Cerebellar nuclear complex (tissue), 1 donor: ENCODE data around the gene NAALADL2.
"Not testable (repeated sequence)": the region's sequence is repeated elsewhere in the genome, so short reads cannot be mapped to it uniquely, and the experiment has no call there.

Experiments
- DNase-seq, 2 experiments: peaks; one replicate each; lab custom pipeline; 2025; lab: John Stamatoyannopoulos, UW

The NAALADL2 gene

GRCh38 chr3:175479800-175480199, 620.7 kb downstream of the NAALADL2 start:
- no peak for DNase-seq

DNA sequence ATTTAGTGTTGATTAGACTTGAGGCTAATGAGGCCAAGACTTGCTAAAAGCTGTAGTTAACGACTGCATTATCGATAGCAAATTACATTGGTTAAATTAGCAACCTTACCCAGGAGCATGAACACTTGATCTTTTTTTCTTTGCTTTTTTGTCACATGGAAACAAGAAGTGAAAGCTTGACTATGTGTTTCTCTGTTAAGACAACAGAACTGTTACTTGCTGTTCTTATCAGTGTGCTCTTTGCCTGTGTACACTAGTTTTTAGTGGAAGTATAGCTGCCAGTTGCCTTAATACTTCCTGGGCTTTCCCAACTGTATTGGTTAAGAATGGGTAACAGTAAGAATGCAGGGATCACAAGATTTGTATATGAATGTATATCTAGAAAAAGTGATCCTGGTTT, 625.5 kb downstream of the NAALADL2 start:
- DNase-seq, result no peak

GRCh38 chr3:175485436-175485835, 626.3 kb downstream of the NAALADL2 start:
- DNase-seq, result no peak

GRCh38 chr3:175486255-175486654, 627.1 kb downstream of the NAALADL2 start:
- no peak for DNase-seq

DNA sequence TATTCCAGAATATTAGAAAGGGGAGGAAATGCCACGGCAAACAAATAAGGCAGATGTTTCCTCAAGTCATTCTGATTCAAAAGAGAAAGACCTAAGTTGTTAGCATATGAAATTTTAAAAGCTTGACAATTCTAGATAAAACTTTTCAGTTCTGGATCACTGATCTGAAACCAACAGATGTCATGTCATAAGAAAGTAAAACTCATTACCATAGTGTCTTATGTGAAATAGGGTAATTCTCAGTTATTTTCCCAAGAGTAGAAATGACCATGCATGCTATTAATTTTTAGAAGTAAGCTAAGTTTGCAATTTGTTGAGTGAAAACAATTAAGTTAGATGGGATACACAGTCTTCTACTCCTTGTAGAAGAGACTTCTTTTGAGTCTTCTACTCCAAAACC, 630.3 kb downstream of the NAALADL2 start:
- no peak for DNase-seq

DNA sequence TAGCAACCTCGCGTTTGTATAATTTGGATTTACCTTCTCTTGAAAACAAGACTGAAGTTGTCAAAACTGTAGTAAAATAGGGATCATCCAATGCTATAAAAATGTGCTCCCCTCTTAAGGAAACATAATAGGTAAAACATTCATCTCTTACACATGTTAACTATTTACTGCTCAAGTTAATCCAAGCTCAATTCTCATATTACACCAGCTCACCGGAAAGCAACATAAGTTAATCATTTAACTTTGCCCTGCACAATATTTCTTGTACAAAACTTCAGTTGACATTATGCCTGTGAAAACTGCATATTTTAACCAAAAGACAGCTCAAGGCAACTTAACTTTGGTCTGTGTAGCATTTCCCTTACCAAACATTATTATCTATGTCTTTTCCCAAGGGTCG, 634.2 kb downstream of the NAALADL2 start:
- no peak for DNase-seq

DNA sequence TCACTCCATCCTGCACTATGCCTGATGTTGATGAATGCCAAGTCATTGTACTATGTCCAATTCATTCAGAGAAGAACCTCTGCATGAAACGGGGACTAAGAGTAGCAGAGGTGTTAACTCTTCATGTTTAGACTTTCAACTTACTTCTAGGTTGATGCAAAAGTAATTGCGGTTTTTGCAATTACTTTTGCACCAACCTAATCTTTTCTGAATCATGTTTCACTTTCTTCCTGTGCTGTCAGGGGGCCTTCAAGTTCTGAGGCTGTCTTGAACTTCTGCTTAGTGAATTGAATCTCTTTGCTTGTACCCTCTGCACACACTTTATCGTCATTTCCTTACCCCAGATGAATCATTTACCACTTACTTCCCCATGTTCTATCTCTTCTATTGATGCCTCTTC, 636.2 kb downstream of the NAALADL2 start:
- DNase-seq, result no peak

GRCh38 chr3:175502155-175502554, 643.0 kb downstream of the NAALADL2 start:
- DNase-seq, result no peak

DNA sequence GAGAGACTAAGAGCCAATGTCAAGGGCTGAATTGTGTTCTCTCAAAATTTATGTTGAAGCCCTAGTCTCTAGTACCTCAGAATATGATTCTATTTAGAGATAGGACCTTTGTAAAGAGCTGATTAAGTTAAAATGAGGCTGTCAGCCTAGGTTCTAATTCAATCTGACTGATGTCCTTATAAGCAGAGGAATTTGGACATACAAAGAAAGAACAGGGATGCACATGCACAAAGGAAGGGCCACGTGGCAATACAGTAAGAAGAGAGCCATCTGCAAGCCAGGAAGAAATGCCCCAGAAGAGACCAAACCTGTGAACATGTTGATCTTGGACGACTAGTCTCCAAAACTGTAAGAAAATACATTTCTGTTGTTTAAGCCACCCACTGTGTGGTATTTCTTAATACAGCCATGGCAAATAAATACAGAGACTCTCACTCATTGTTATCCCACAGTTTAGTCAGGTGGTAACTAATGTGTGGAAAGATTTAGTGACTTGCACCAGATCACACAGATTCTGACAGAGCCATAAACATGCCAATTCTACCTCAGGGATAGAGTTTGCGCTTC, 652.2 kb downstream of the NAALADL2 start:
- DNase-seq, result no peak

- no peak for DNase-seq
Observed at GRCh38 chr3:175512700-175513099, 653.6 kb downstream of the NAALADL2 start.

DNA sequence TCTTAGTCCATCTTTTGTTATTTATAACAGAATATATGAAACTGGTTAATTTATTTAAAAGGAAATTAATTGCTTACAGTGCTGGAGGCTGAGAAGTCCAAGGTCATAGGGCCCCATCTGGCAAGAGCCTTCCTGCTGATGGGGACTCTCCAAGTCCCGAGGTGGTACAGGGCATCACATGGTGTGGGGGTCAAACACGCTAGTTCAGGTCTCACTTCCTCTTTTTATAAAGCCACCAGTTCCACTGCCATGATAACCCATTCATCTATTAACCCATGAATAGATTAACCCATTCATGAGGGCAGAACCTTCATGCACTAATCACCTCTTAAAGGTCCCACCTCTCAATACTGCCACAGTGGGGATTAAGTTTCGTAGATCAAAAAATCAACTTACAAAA, 659.3 kb downstream of the NAALADL2 start:
- no peak for DNase-seq

DNA sequence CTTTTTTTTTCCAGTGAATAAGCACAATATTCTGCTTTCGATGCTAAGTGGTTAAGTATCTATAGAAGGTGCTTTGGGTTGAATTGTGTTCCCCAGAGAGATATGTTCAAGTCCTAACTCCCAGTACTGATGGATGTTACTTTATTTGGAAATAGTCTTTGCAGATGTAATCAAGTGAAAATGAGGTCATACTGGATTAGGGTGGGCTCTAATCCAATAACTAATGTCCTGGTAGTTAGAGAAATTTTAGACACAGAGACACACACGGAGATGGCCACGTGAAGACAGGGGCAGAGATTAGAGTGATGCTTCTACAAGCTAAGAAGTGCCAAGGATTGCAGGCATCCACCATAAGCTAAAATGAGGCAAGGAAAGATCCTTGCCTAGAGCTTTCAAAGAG, 662.3 kb downstream of the NAALADL2 start:
- no peak for DNase-seq

GRCh38 chr3:175526191-175526590, 667.1 kb downstream of the NAALADL2 start:
- no peak for DNase-seq

DNA sequence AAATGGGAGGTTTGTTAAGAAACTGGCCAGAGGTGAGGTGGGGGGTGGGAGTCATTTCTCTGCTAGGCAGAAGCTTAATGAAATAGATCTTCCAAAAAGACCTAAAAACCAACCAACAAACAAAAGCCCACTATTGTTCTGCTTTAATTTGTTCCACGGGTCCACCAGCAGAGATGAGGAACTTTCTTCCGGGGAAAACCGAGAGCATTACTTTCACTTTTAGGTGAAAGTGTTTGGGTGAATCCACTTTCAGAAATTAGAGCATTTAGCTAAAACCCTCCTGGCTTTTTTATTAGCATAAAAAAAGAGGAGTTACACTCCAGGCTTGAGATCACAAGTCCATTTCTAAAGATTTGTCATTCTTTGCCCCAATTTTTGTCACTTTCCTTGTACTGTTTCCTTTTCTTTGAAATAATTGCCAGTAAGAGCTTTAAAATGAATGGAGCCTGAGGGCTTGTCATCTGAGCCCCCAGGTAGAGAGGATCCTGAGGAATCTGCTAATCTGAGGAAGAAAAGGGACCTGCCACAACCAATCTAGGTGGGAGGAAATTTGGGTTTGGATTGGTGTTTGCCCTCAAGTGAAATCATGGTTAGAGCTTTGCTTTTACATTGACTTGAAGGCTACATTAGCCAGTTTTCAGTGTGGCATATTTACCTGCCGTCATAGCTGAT, 667.6 kb downstream of the NAALADL2 start:
- no peak for DNase-seq

DNA sequence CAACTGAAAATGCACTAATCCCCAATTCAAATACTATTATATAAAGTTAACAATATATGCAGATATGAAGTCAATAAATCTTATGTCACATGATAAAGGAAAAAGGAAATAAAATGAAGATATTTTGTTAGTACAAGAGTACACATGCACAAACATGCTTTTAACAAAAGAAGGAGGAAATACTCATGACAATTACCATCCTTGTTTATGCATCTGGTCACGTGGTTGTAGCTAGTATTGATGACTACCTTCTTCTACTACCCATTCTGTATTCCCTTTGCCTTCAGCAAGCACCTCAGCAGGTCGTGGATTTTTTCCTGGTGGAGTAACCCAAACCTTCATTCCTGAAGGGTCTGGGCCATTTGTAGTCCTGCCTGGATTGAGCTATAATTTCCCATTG, 669.6 kb downstream of the NAALADL2 start:
- not testable (repeated sequence) for DNase-seq

- no peak for DNase-seq
Observed at GRCh38 chr3:175535351-175535750, 676.2 kb downstream of the NAALADL2 start.

DNA sequence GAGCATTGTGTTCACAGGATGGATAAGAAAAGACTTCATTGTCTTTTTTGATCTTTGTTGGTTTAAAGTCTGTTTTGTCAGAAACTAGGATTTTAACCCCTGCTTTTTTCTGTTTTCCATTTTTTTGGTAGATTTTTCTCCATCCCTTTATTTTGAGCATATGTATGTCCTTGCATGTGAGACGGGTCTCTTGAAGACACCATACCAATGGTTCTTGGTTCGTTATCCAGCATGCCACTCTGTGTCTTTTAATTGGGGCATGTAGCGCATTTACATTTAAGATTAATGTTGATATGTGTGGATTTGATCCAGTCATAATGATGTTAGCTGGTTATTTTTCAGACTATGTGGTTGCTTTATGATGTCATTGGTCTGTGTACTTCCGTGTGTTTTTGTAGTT, 687.0 kb downstream of the NAALADL2 start:
- no peak for DNase-seq

- DNase-seq, result no peak
Observed at GRCh38 chr3:175552929-175553328, 693.8 kb downstream of the NAALADL2 start.

GRCh38 chr3:175554801-175555200, 695.7 kb downstream of the NAALADL2 start:
- no peak for DNase-seq

- DNase-seq, result no peak
Observed at GRCh38 chr3:175558261-175558660, 699.1 kb downstream of the NAALADL2 start.

- no peak for DNase-seq
Observed at GRCh38 chr3:175564363-175564762, 705.2 kb downstream of the NAALADL2 start.

DNA sequence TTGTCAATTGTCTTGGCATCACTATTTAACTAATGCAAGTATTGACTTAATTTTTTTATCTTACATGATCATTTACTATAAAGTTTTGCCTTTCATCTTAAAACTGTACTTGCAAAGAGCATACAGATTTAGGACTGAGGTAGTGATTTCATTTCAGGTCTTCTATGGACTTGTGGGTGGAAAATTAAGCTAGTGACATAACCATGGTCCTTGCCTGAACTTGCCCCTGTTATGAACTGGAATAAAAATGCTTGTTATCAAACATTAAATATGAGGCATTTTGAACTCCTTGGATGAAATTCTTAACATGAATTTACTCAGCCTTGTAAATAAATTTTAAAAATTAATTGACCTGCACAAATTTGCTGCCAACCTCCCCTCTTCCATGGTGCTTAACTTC, 712.0 kb downstream of the NAALADL2 start:
- DNase-seq, result no peak

DNA sequence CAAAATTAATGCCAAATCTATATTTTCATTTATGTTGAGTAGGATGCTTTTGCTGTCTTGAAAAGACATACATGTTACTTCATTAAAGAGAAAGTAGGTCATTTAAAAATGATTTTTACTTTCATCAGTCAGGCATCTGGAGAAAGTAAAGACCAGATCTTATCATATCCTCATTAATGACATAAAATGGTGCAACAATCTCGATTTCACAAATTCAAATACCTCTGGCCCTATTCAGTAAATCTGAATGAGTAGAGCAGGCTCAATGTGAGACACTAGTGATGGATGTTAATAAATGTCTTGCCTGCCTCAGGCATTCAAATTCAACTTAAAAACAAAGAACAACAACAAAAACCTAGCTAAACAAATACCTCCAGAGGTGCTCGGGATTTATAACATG, 714.1 kb downstream of the NAALADL2 start:
- no peak for DNase-seq

- DNase-seq, result no peak
Observed at GRCh38 chr3:175580318-175580717, 721.2 kb downstream of the NAALADL2 start.
